KMS-11 (cell line): ENCODE results near the gene PRPSAP1.
A peak's percentile ranks its signal among the peaks of the same experiment; 100 is the strongest.
"Not testable (repeated sequence)": the region's sequence is repeated elsewhere in the genome, so short reads cannot be mapped to it uniquely, and the experiment has no call there.

Source experiments
- H2AFZ ChIP-seq: fragments of 200-600 bp; sonication (generic); 2 replicates; pipeline ENCODE4 v1.6.1; 2016; ENCODE audit warnings: antibody characterized with exemption, mixed run types, low read depth
- H3K27ac ChIP-seq: fragments of 200-600 bp; sonication (generic); 2 replicates; pipeline ENCODE4 v1.6.1; 2016; ENCODE audit warnings: mild to moderate bottlenecking, mixed run types
- H3K27me3 ChIP-seq: fragments of 200-600 bp; sonication (generic); 2 replicates; pipeline ENCODE4 v1.6.1; 2017; ENCODE audit warnings: mild to moderate bottlenecking, low read depth, mixed run types, moderate library complexity; ENCODE audit not compliant: insufficient read depth
- H3K36me3 ChIP-seq: fragments of 200-600 bp; sonication (generic); 2 replicates; pipeline ENCODE4 v1.6.1; 2017; ENCODE audit warnings: mild to moderate bottlenecking, mixed run types; ENCODE audit not compliant: insufficient read depth
- H3K4me1 ChIP-seq: fragments of 200-600 bp; sonication (generic); 2 replicates; pipeline ENCODE4 v1.6.1; 2016; ENCODE audit warnings: mild to moderate bottlenecking, low read depth, mixed run types; ENCODE audit not compliant: poor library complexity, severe bottlenecking
- H3K4me2 ChIP-seq: fragments of 200-600 bp; sonication (generic); 2 replicates; pipeline ENCODE4 v1.7.0; 2016; ENCODE audit warnings: mild to moderate bottlenecking, mixed run types
- H3K4me3 ChIP-seq: fragments of 200-600 bp; sonication (generic); IDR thresholded peaks from 2 replicates; pipeline ENCODE4 v1.6.1; 2017; ENCODE audit warnings: low read depth, low read length, mixed read lengths; ENCODE audit not compliant: insufficient read depth
- H3K79me2 ChIP-seq: fragments of 200-600 bp; sonication (generic); 2 replicates; pipeline ENCODE4 v1.6.1; 2016; ENCODE audit warnings: low read depth, mixed run types; ENCODE audit not compliant: insufficient read depth
- H3K9ac ChIP-seq: fragments of 200-600 bp; sonication (generic); 2 replicates; pipeline ENCODE4 v1.6.1; 2016; ENCODE audit warnings: mild to moderate bottlenecking, mixed run types
- H4K20me1 ChIP-seq: fragments of 200-600 bp; sonication (generic); 2 replicates; pipeline ENCODE4 v1.6.1; 2016; ENCODE audit warnings: mild to moderate bottlenecking, mixed run types; ENCODE audit not compliant: insufficient read depth
- TF ChIP-seq, protein P1 (sequence below): fragments of 200-600 bp; sonication (generic); conservative IDR thresholded peaks from 2 replicates; pipeline ENCODE4 v1.6.1; 2017; ENCODE audit warnings: low read depth, mild to moderate bottlenecking, antibody characterized with exemption, low read length, moderate library complexity, mixed read lengths

Gene PRPSAP1

DNA sequence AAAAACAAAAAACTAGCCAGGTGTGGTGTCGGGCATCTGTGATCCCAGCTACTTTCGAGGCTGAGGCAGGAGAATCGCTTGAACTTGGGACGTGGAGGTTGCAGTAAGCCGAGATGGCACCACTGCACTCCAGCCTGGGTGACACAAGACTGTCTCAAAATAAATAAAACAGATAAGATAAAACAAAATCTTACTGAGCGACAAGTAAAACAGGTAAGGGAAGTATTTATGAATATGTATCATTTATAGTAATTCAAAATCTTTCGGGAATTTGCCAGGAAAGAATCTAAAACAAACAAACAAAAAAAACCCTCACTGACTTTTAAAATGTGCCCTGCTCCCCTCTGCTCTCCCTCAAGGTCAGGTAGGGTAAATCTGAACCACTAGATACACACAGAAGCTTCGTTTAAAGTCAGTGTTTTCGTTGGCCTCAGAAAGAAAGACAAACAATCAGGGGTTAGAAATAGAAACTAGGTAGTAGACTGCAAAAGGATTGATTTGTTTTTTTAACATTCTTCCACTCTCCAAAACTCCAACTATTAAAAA is 2.1 kb downstream of the PRPSAP1 start:
- peaks cover 3% of the 10 kb centered on the region; the same call in 1 of the 2 replicates for H3K36me3 ChIP-seq
- peak overlapping the region; percentile 61; the same call in 1 of the 2 replicates for H3K4me2 ChIP-seq
- H3K27ac ChIP-seq: no peak overlapping the region
- H3K9ac ChIP-seq: no peak overlapping the region
- peaks cover 21% of the 10 kb centered on the region for H3K4me1 ChIP-seq
- H3K27me3 ChIP-seq: no peaks in the 10 kb centered on the region
- H3K79me2 ChIP-seq: peaks cover 9% of the 10 kb centered on the region
- no peaks in the 10 kb centered on the region for H4K20me1 ChIP-seq
- H2AFZ ChIP-seq: no peak overlapping the region
- TF ChIP-seq, protein P1, sequence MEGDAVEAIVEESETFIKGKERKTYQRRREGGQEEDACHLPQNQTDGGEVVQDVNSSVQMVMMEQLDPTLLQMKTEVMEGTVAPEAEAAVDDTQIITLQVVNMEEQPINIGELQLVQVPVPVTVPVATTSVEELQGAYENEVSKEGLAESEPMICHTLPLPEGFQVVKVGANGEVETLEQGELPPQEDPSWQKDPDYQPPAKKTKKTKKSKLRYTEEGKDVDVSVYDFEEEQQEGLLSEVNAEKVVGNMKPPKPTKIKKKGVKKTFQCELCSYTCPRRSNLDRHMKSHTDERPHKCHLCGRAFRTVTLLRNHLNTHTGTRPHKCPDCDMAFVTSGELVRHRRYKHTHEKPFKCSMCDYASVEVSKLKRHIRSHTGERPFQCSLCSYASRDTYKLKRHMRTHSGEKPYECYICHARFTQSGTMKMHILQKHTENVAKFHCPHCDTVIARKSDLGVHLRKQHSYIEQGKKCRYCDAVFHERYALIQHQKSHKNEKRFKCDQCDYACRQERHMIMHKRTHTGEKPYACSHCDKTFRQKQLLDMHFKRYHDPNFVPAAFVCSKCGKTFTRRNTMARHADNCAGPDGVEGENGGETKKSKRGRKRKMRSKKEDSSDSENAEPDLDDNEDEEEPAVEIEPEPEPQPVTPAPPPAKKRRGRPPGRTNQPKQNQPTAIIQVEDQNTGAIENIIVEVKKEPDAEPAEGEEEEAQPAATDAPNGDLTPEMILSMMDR: no peak
- no peak overlapping the region for H3K4me3 ChIP-seq

DNA sequence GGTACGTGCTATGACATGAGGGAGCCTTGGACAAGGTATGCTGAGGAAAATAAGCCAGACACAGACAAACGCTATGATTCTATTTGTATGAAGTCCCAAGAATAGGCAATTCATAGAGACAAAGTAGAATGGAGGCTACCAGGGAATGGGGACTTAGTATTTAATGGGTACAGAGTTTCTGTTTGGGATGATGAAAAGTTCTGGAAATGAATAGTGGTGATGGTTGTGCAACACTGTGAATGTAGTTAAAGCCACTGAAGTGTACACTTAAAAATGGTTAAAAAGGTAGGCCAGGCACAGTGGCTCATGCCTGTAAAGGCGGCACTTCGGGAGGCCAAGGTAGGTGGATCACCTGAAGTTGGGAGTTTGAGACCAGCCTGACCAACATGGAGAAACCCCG is 3.3 kb downstream of the PRPSAP1 start:
- H3K27ac ChIP-seq: no peak overlapping the region
- H3K4me3 ChIP-seq: no peak overlapping the region
- no peaks in the 10 kb centered on the region for H4K20me1 ChIP-seq
- no peaks in the 10 kb centered on the region for H3K27me3 ChIP-seq
- H3K4me1 ChIP-seq: peaks cover 25% of the 10 kb centered on the region
- TF ChIP-seq, protein P1: no peak
- no peak overlapping the region for H3K9ac ChIP-seq
- no peak overlapping the region for H3K4me2 ChIP-seq
- peaks cover 3% of the 10 kb centered on the region; the same call in 1 of the 2 replicates for H3K36me3 ChIP-seq
- H2AFZ ChIP-seq: no peak overlapping the region
- H3K79me2 ChIP-seq: peaks cover 9% of the 10 kb centered on the region

DNA sequence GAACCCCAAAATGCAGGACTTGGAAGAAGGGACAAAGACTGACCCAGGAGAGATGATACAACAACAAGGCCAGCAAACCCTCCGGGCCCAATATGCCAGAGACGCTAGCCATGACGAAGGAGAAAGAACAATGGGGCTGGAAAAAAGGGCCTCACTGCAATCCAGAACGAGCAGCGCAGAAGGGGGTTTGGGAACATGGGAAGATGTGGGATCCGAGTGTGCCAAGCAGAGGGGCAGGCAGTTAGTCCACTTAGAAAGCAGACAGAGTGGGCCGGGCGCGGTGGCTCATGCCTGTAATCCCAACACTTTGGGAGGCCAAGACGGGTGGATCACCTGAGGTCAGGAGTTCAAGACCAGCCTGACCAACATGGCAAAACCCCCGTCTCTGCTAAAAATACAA is 6.8 kb downstream of the PRPSAP1 start:
- not testable (repeated sequence) for H3K4me3 ChIP-seq, H3K36me3 ChIP-seq, H3K27ac ChIP-seq, H3K4me2 ChIP-seq, H3K27me3 ChIP-seq, H3K79me2 ChIP-seq, H2AFZ ChIP-seq, H4K20me1 ChIP-seq, H3K9ac ChIP-seq
- H3K4me1 ChIP-seq: peaks cover 13% of the 10 kb centered on the region

DNA sequence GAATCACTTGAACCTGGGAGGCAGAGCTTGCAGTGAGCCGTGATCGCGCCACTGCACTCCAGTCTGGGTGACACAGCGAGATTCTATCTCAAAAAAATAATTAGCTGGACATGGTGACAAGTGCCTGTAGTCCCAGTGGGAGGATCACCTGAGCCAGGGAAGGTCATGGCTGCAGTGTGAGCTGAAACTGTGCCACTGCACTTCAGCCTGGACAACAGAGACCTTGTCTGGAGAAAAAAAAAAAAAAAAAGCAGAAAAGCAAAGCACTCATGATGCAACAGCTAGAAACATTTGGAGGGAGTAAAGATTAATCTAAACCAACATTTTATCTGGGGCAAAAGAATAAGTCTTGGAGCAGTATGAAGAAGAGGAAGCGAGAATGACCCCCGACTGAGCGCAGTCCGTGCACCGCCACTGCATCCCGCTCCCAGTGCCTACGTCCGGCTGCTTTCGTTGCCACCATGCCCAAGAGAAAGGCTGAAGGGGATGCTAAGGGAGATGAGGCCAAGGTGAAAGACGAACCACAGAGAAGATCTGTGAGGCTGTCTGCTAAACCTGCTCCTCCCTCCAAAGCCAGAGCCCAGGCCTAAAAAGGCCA is 8.2 kb downstream of the PRPSAP1 start:
- Histone ChIP-seq H3K36me3 (peaks cover 3% of the 10 kb centered on the region; the same call in 1 of the 2 replicates), H3K4me3 (no peak overlapping the region), H3K4me2 (no peak overlapping the region), H3K4me1 (peaks cover 9% of the 10 kb centered on the region), H2AFZ (no peak overlapping the region), H3K79me2 (peaks cover 3% of the 10 kb centered on the region), H3K27me3 (no peaks in the 10 kb centered on the region), H4K20me1 (no peaks in the 10 kb centered on the region), H3K27ac (no peak overlapping the region), H3K9ac (no peak overlapping the region)
- TF ChIP-seq, protein P1: no peak

DNA sequence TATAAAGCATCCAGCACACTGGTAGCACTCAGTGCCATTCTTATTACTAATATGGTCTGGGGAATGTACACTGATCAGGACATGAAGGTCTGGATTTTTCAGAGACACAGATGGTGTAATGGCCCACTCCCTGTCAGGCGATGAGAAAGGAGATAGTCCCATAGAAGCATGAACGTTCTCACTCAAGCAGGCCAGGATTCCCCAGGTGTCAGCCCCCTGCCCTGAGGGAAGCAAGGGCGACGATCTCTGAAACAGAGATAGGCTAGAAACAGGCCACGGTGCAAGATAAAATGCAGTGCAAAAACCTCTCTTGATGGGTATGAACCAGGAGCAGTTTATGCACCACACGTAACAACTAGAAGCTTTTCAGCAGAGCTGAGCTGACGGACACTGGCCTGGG is 10.6 kb downstream of the PRPSAP1 start:
- Histone ChIP-seq H3K4me2 (no peak overlapping the region), H4K20me1 (no peaks in the 10 kb centered on the region), H3K4me3 (no peak overlapping the region), H3K79me2 (no peaks in the 10 kb centered on the region), H3K9ac (no peak overlapping the region), H3K27ac (no peak overlapping the region), H3K36me3 (peaks cover 3% of the 10 kb centered on the region; the same call in 1 of the 2 replicates), H2AFZ (no peak overlapping the region), H3K4me1 (peaks cover 9% of the 10 kb centered on the region), H3K27me3 (no peaks in the 10 kb centered on the region)
- TF ChIP-seq, protein P1: no peak
